Measurements from ENCODE around the gene FGF21.
"Not testable (repeated sequence)": the region's sequence is repeated elsewhere in the genome, so short reads cannot be mapped to it uniquely, and the experiment has no call there.

The FGF21 gene

DNA sequence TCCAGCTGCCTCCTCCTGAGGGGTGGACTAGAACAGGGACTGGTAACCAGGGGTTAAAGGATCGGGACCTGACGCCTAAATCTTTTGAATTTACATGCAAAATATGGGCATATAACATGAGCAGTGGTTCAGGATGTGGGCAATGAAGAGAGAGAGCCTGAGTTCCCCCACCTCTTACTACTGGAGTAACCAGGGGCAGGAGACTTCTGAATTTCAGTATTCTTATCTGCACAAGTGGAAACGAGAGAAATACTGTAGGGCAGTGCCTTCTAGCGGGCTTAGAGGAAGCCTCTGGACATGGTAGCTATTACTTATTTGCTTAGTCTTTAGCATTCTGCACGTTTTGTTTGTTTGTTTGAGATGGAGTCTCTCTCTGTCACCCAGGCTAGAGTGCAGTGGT is 29.2 kb downstream of the FGF21 start:
- TF ChIP-seq FOXP2 (optimal IDR thresholded peaks at IDR 0.05; ENCODE audit: control extremely low read depth, extremely low read length, insufficient read depth) (no peak), EZH2 (IDR thresholded peaks at IDR 0.05) (no peak), POLR2AphosphoS5 (IDR thresholded peaks at IDR 0.05; ENCODE audit: borderline replicate concordance, low read depth, low read length) (no peak)
- DNase-seq (ENCODE audit: low read depth, low spot score) = no peak
- Histone ChIP-seq H3K27ac (no peak overlapping the region), H3K9me3 (ENCODE audit: low read depth, low read length) (no peaks in the 10 kb centered on the region), H3K36me3 (ENCODE audit: insufficient read depth, low read length) (no peaks in the 10 kb centered on the region), H3K4me3 (no peak overlapping the region), H3K9ac (ENCODE audit: insufficient read length) (no peak overlapping the region)

DNA sequence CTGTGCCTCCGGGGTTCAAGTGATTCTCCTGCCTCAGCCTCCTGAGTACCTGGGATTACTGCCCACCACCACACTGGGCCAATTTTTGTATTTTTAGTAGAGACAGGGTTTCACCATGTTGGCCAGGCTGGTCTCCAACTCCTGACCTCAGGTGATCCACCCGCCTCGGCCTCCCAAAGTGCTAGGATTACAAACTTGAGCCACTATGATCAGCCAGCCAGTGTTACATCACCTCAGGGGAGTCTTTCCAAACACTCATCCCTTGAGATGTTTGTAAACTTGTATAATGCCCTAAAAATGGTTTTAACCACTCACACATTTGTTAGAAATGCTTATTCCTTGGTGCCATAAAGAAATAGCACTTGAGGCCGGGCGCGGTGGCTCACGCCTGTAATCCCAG is 31.1 kb downstream of the FGF21 start:
- H3K36me3 ChIP-seq (ENCODE audit: insufficient read depth, low read length); H3K27ac ChIP-seq; H3K9me3 ChIP-seq (ENCODE audit: low read depth, low read length); H3K9ac ChIP-seq (ENCODE audit: insufficient read length); H3K4me3 ChIP-seq; DNase-seq (ENCODE audit: low read depth, low spot score): not testable (repeated sequence)

DNA sequence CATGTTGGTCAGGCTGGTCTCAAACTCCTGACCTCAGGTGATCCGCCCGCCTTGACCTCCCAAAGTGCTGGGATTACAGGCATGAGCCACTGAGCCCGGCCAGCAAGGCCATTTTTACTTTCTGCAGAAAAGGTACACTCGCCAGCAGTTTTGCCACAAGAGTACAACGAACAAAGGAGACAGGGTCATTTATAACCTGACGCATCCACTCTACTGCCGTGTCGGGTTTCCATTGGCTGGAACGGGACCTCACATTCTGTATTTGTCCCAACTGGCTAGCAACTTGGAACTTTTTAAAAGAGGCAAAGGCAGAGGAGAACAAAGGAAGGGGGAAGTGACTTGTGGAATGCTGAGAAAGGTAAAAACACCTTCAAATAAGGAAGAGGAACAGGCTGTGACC is 32.0 kb downstream of the FGF21 start:
- H3K9ac ChIP-seq (ENCODE audit: insufficient read length); H3K9me3 ChIP-seq (ENCODE audit: low read depth, low read length); H3K36me3 ChIP-seq (ENCODE audit: insufficient read depth, low read length); H3K27ac ChIP-seq; H3K4me3 ChIP-seq; DNase-seq (ENCODE audit: low read depth, low spot score): not testable (repeated sequence)

DNA sequence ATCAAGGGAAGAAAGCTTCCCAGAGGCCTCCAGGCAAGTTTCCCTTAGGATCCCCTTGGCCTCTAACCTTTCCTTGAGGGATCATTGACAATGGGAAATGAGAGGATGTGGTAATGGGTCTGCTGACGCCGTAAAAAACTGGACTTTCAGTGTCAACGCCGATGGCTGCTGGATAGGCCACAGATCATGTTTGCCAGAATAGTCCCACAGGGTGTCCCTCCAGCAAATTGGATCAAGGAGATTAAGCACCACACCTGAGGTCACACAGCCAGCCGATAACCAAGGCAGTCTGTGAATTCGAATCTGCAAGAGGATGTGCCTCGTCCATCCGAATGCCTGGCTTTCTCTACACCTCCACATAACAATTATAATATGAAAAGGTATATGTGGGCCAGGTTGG is 37.9 kb downstream of the FGF21 start:
- no peak for DNase-seq (ENCODE audit: low read depth, low spot score)
- no peak overlapping the region for H3K9ac ChIP-seq (ENCODE audit: insufficient read length)
- TF ChIP-seq FOXP2 (optimal IDR thresholded peaks at IDR 0.05; ENCODE audit: control extremely low read depth, extremely low read length, insufficient read depth) (no peak), POLR2AphosphoS5 (IDR thresholded peaks at IDR 0.05; ENCODE audit: borderline replicate concordance, low read depth, low read length) (no peak), EZH2 (IDR thresholded peaks at IDR 0.05) (no peak)
- H3K4me3 ChIP-seq = no peak overlapping the region
- no peak overlapping the region for H3K27ac ChIP-seq
- no peaks in the 10 kb centered on the region for H3K9me3 ChIP-seq (ENCODE audit: low read depth, low read length)
- H3K36me3 ChIP-seq (ENCODE audit: insufficient read depth, low read length) = no peaks in the 10 kb centered on the region

DNA sequence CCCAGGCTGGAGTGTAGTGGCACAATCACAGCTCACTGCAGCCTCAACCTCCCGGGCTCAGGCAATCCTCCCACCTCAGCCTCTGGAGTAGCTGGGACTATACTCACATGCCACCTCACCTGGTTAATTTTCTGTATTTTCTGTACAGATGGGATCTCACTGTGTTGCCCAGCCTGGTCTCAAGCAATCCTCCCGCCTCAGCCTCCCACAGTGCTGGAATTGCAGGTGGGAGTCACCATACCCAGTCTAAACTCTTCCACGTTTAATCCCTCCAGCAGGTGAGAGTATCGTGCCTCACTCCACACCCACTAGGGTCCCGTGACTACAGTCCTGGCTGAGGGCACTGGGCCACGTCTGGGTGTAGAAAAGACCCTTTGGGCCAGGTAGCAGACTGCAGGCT is 39.0 kb downstream of the FGF21 start:
- no peak for TF ChIP-seq FOXP2 (optimal IDR thresholded peaks at IDR 0.05; ENCODE audit: control extremely low read depth, extremely low read length, insufficient read depth)
- no peak for TF ChIP-seq EZH2 (IDR thresholded peaks at IDR 0.05)
- TF ChIP-seq POLR2AphosphoS5 (IDR thresholded peaks at IDR 0.05; ENCODE audit: borderline replicate concordance, low read depth, low read length) = no peak
- no peak overlapping the region for H3K27ac ChIP-seq
- no peak overlapping the region for H3K9ac ChIP-seq (ENCODE audit: insufficient read length)
- H3K9me3 ChIP-seq (ENCODE audit: low read depth, low read length) = no peaks in the 10 kb centered on the region
- DNase-seq (ENCODE audit: low read depth, low spot score) = no peak
- no peak overlapping the region for H3K4me3 ChIP-seq
- no peaks in the 10 kb centered on the region for H3K36me3 ChIP-seq (ENCODE audit: insufficient read depth, low read length)

DNA sequence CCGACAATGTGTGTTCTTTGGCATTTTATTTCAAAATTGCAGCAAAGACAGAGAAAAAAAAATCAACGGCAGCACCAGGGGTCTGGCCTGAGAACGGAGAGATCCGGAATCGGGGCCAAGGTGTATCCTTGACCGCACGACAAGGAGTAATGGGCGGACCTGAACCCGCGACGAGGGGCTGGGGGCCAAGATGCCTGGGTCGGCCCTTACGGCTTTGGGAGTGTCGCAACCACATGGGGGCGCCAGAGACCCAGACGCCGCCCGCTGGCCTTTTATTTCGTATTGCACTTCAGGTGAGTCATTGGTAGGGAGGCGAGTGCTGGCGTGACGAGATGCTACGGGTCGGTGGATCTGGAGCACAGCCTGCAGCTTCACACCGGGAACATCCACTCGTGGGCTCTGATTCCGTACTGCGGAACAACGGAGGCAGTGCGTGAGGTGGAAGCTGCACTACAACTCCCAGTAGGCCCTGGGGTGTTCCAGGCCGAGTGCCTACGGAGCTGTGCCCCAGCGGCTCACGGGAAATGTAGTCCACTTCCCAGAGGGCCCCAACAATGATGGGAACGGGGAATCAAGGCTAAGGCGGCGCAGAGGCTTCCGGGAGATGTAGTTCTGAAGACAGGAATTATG is 39.8 kb downstream of the FGF21 start:
- H3K27ac ChIP-seq = no peak overlapping the region; the same call in 1 of the 2 replicates
- H3K9ac ChIP-seq (ENCODE audit: insufficient read length) = peak overlapping the region; percentile 14
- H3K36me3 ChIP-seq (ENCODE audit: insufficient read depth, low read length) = no peaks in the 10 kb centered on the region
- no peak for TF ChIP-seq EZH2 (IDR thresholded peaks at IDR 0.05)
- peak; percentile 70; the same call in 1 of the 2 replicates for TF ChIP-seq POLR2AphosphoS5 (IDR thresholded peaks at IDR 0.05; ENCODE audit: borderline replicate concordance, low read depth, low read length)
- no peaks in the 10 kb centered on the region for H3K9me3 ChIP-seq (ENCODE audit: low read depth, low read length)
- DNase-seq (ENCODE audit: low read depth, low spot score) = peak; percentile 87
- H3K4me3 ChIP-seq = peak overlapping the region; percentile 88

DNA sequence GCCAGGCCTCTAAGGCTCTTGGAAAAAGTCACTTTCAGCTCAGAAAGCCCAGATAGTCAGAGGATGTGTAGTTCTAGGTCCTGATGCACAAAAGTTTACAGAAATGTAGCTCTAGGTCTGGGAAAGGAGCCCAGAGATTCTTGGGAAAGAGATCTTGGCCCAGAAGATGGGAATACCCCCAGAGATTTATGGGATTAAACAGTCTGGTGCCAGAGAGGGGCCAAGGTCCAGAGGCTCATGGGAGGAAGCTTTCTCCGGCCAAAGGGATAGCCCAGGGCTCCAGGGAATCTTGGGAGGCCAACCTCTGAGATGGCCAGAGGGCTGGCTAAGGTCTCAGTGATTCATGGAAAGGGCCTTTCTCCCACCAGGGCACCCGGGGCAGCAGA is 40.4 kb downstream of the FGF21 start:
- peak overlapping the region; percentile 88 for H3K4me3 ChIP-seq
- TF ChIP-seq FOXP2 (optimal IDR thresholded peaks at IDR 0.05; ENCODE audit: control extremely low read depth, extremely low read length, insufficient read depth) = no peak
- no peak for TF ChIP-seq EZH2 (IDR thresholded peaks at IDR 0.05)
- peak overlapping the region; percentile 79 for H3K27ac ChIP-seq
- H3K9ac ChIP-seq (ENCODE audit: insufficient read length) = no peak overlapping the region
- H3K9me3 ChIP-seq (ENCODE audit: low read depth, low read length) = no peaks in the 10 kb centered on the region
- no peak for DNase-seq (ENCODE audit: low read depth, low spot score)
- H3K36me3 ChIP-seq (ENCODE audit: insufficient read depth, low read length) = no peaks in the 10 kb centered on the region

DNA sequence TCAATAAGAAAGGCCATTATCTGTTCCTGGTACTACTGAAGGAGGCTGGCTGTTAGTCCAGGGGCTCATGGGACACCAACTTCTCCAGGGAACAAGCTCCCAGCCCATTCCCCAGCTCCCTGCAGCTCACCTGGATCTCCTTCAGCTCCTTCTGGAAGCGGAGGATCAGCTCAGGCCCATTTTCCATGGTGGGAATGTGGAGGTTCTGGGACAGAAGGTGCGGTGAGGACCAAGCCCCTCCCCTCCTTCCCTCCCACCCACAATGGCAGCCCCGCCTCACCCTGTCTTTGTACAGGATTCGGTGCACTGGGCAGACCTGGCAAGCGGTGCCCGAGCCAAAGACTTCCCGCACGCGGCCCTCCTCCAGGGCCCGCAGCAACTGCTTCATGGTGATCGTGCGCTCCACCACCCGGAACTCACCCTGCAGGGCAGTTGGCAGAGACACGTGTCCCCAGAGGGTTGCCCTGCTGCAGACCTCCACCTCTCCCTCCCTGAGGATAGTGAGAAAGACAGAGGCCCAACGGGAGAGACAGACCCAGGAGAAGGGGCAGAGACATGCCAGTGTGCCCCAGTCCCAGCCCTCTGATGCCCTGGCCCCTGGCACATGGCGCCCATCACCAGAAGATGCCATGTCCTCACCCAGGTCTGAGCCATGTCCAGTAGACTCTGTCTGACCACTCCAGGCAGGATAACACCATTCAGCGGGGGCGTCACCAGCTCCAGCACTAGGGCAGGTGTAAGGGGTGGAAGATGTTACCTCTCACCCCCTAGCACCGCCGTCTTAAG is 41.2 kb downstream of the FGF21 start:
- no peaks in the 10 kb centered on the region for H3K9me3 ChIP-seq (ENCODE audit: low read depth, low read length)
- no peaks in the 10 kb centered on the region for H3K36me3 ChIP-seq (ENCODE audit: insufficient read depth, low read length)
- TF ChIP-seq POLR2AphosphoS5 (IDR thresholded peaks at IDR 0.05; ENCODE audit: borderline replicate concordance, low read depth, low read length) = no peak
- TF ChIP-seq EZH2 (IDR thresholded peaks at IDR 0.05) = no peak
- no peak for TF ChIP-seq FOXP2 (optimal IDR thresholded peaks at IDR 0.05; ENCODE audit: control extremely low read depth, extremely low read length, insufficient read depth)
- H3K9ac ChIP-seq (ENCODE audit: insufficient read length) = no peak overlapping the region
- peak overlapping the region; percentile 79 for H3K27ac ChIP-seq
- H3K4me3 ChIP-seq = no peak overlapping the region
- DNase-seq (ENCODE audit: low read depth, low spot score) = no peak

DNA sequence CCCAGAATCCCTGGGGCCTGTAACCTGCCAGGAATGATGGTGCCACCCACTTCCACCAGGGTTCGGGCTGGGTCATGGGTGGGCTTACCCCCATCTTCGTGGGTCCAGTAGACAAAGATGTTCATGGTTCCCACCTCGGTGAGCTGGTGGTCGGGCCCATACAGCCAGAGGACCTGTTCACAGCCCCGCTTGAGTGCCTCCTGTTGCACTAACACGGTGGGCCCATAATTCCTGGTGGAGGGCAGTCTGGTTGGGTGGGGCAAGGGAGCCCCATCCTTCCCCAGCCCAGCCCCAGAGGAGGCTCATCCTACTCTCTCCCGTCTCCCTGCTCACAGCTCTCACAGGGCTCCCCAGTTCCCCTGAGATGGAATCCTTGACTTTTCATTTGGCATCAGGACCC is 41.8 kb downstream of the FGF21 start:
- H3K9ac ChIP-seq (ENCODE audit: insufficient read length) = no peak overlapping the region
- no peak overlapping the region for H3K4me3 ChIP-seq
- H3K36me3 ChIP-seq (ENCODE audit: insufficient read depth, low read length) = no peaks in the 10 kb centered on the region
- H3K9me3 ChIP-seq (ENCODE audit: low read depth, low read length) = no peaks in the 10 kb centered on the region
- no peak for DNase-seq (ENCODE audit: low read depth, low spot score)
- TF ChIP-seq FOXP2 (optimal IDR thresholded peaks at IDR 0.05; ENCODE audit: control extremely low read depth, extremely low read length, insufficient read depth) = no peak
- no peak overlapping the region; the same call in 1 of the 2 replicates for H3K27ac ChIP-seq

All from SK-N-MC (cell line).